ENCODE results near the gene SEMA6D.

GRCh38 chr15:47766406-47766805, 49.1 kb downstream of the SEMA6D start:
- TF ChIP-seq HDGF (IDR thresholded peaks at IDR 0.05; ENCODE audit: borderline replicate concordance) (no peak), SP1 (IDR thresholded peaks at IDR 0.05) (no peak)

Data from HEK293T (cell line).